H1 (cell line): ENCODE measurements around the gene ETF1. TPM values are rescaled to one million over a fixed set of nuclear protein-coding genes. Genes with fewer than 3 reads are reported as not detected.

Source experiments
- ASH2L ChIP-seq: fragments of 200-600, 300-600 bp; sonication (generic); IDR thresholded peaks from one replicate; pipeline ENCODE4 v1.7.1; 2017; ENCODE audit warnings: low read length
- ATF3 ChIP-seq: IDR thresholded peaks from 2 replicates; pipeline ENCODE4 v1.6.1; 2011; ENCODE audit warnings: low read depth, mild to moderate bottlenecking, low read length; ENCODE audit not compliant: insufficient read depth
- BRCA1 ChIP-seq: IDR thresholded peaks from 2 replicates; pipeline ENCODE4 v1.6.1; 2012; ENCODE audit warnings: low read depth, low read length, improper control_type of control experiment
- CBX5 ChIP-seq: fragments of 300-800, 300-1000 bp; sonication (generic); IDR thresholded peaks from 2 replicates; pipeline ENCODE4 v1.7.1; 2016; ENCODE audit warnings: antibody characterized with exemption, low read length, low read depth
- CBX8 ChIP-seq: fragments of 300-800, 300-1000 bp; sonication (generic); IDR thresholded peaks from 2 replicates; pipeline ENCODE4 v1.7.1; 2016; ENCODE audit warnings: low read depth, low read length, borderline replicate concordance
- CHD1 ChIP-seq: IDR thresholded peaks from 2 replicates; pipeline ENCODE4 v1.6.1; 2012; ENCODE audit warnings: low read depth, low read length, improper control_type of control experiment
- CHD2 ChIP-seq: IDR thresholded peaks from 2 replicates; pipeline ENCODE4 v1.6.1; 2012; ENCODE audit warnings: low read length, improper control_type of control experiment
- CTBP2 ChIP-seq: IDR thresholded peaks from 2 replicates; pipeline ENCODE4 v1.7.0; 2011; ENCODE audit warnings: borderline replicate concordance, mild to moderate bottlenecking, moderate library complexity, mixed read lengths, low read length; ENCODE audit not compliant: insufficient read depth, insufficient read length
- CTCF ChIP-seq, 3 experiments: IDR thresholded peaks; 1 replicate in 2 of 3; 2 replicates in 1 of 3; pipeline versions ENCODE4 v1.5.1 to v1.6.1; 2011; ENCODE audit warnings: low read length in 3 of 3, mild to moderate bottlenecking in 3 of 3, inconsistent platforms in 2 of 3, low read depth in 1 of 3, moderate library complexity in 1 of 3; ENCODE audit not compliant: insufficient read depth in 1 of 3; ENCODE audit errors: control extremely low read depth in 1 of 3
- EZH2 ChIP-seq: fragments of 200-600 bp; sonication (generic); IDR thresholded peaks from 2 replicates; pipeline ENCODE4 v1.7.1; 2012; ENCODE audit warnings: low read depth, mild to moderate bottlenecking, moderate library complexity, low read length, inconsistent platforms; ENCODE audit not compliant: severe bottlenecking
- HDAC2 ChIP-seq, 2 experiments: fragments of 300-600 bp in 1 of 2; sonication (generic) in 1 of 2; IDR thresholded peaks; 2 replicates each; pipeline ENCODE4 v1.6.1; 2011 to 2012; ENCODE audit warnings: low read depth in 2 of 2, low read length in 2 of 2, mild to moderate bottlenecking in 2 of 2, moderate library complexity in 2 of 2, borderline replicate concordance in 1 of 2, inconsistent platforms in 1 of 2
- JUND ChIP-seq: IDR thresholded peaks from 2 replicates; pipeline ENCODE4 v1.6.1; 2011; ENCODE audit warnings: mild to moderate bottlenecking, improper control_type of control experiment, low read length
- MAFK ChIP-seq: IDR thresholded peaks from 2 replicates; pipeline ENCODE4 v1.6.1; 2012; ENCODE audit warnings: low read depth, mild to moderate bottlenecking, improper control_type of control experiment, low read length
- NRF1 ChIP-seq: IDR thresholded peaks from 2 replicates; pipeline ENCODE4 v1.6.1; 2011; ENCODE audit warnings: mild to moderate bottlenecking, low read depth, low read length, improper control_type of control experiment
- PHF8 ChIP-seq: fragments of 200-600 bp; sonication (generic); conservative IDR thresholded peaks from 2 replicates; pipeline ENCODE4 v1.7.1; 2012; ENCODE audit warnings: low read depth, mild to moderate bottlenecking, inconsistent platforms, low read length, moderate library complexity
- POLR2A ChIP-seq, 2 experiments: IDR thresholded peaks; 1 replicate in 1 of 2; 2 replicates in 1 of 2; pipeline ENCODE4 v1.6.1; 2011; ENCODE audit warnings: low read depth in 2 of 2, low read length in 2 of 2, mild to moderate bottlenecking in 2 of 2; ENCODE audit errors: control extremely low read depth in 1 of 2
- POLR2AphosphoS5 ChIP-seq: IDR thresholded peaks from 2 replicates; pipeline ENCODE4 v1.6.1; 2011; ENCODE audit warnings: low read depth, low read length
- SAP30 ChIP-seq: fragments of 300-600 bp; sonication (generic); IDR thresholded peaks from 2 replicates; pipeline ENCODE4 v1.7.1; 2012; ENCODE audit warnings: low read length, moderate library complexity, mild to moderate bottlenecking, inconsistent platforms; ENCODE audit not compliant: insufficient read depth, insufficient replicate concordance
- SIX5 ChIP-seq: IDR thresholded peaks from 2 replicates; pipeline ENCODE4 v1.6.1; 2011; ENCODE audit warnings: mild to moderate bottlenecking, low read depth, low read length
- SP1 ChIP-seq: IDR thresholded peaks from 2 replicates; pipeline ENCODE4 v1.6.1; 2011; ENCODE audit warnings: low read depth, low read length
- TBP ChIP-seq: IDR thresholded peaks from 2 replicates; pipeline ENCODE4 v1.6.1; 2011; ENCODE audit warnings: low read depth, low read length, improper control_type of control experiment
- TCF12 ChIP-seq: IDR thresholded peaks from 2 replicates; pipeline ENCODE4 v1.6.1; 2011; ENCODE audit warnings: low read depth, mild to moderate bottlenecking, low read length
- YY1 ChIP-seq: IDR thresholded peaks from 2 replicates; pipeline ENCODE4 v1.6.1; 2011; ENCODE audit warnings: low read depth, mild to moderate bottlenecking, low read length
- polyA plus RNA-seq, 7 experiments: library from polyadenylated mRNA; depleted of rRNA in 3 of 7; stranded (reverse) in 5 of 7; unstranded in 2 of 7; fragments of >200 nt in 5 of 7; fragments of 200-250 nt in 2 of 7; gene quantifications; 1 replicate in 5 of 7; 2 replicates in 1 of 7; 4 replicates in 1 of 7; pipeline versions ENCODE4 v1.2.1 to v1.2.3, GENCODE V29; 2011 to 2013; ENCODE audit warnings: missing spikeins in 2 of 7, mixed read lengths in 2 of 7
- total RNA-seq: library from RNA; stranded (reverse); fragmentation: NEBNext Ultra II Directional; extraction: Animal tissue kit (Norgen Biotek cat#: 25700); gene quantifications from 2 replicates; pipeline ENCODE4 v1.2.1, GENCODE V29; 2021

Gene ETF1
- total and polyA plus RNA-seq, 2 of the 8 experiments (the other 6 are each of a cell fraction or from before 2014, with no cell fraction given), result 50.5 to 168 TPM

- TF ChIP-seq SP1 (no peak), CBX5 (no peak), JUND (no peak), EZH2 (no peak), CTBP2 (no peak), POLR2AphosphoS5 (peak; percentile 94), CTCF (IDR thresholded peaks at IDR 0.05; ENCODE audit: control extremely low read depth in 1 of 3, insufficient read depth in 1 of 3, low read depth in 1 of 3, low read length in 3 of 3) (no peak), POLR2A (IDR thresholded peaks at IDR 0.05; ENCODE audit: control extremely low read depth in 1 of 2, low read depth in 2 of 2, low read length in 2 of 2) (peak in 1 of 2 experiments; percentile 92; a peak in 2 of 3 replicates), TCF12 (no peak), CBX8 (no peak), ATF3 (no peak), CHD1 (no peak), SIX5 (no peak), NRF1 (no peak), MAFK (no peak), YY1 (no peak), BRCA1 (no peak), SAP30 (no peak), HDAC2 (IDR thresholded peaks at IDR 0.05; ENCODE audit: borderline replicate concordance in 1 of 2, low read depth in 2 of 2, low read length in 2 of 2) (no peak), TBP (no peak), PHF8 (no peak), ASH2L (no peak), CHD2 (no peak; the same call in 1 of the 2 replicates)
Measured at GRCh38 chr5:138470322-138471051, 72.5 kb downstream of the ETF1 start (continued).
